ENCODE results near the gene ZNF688. TPM values are rescaled to one million over a fixed set of nuclear protein-coding genes. Genes with fewer than 3 reads are reported as not detected.

Gene ZNF688
- total RNA-seq, 4 donors from 2014 or later = 5.4 to 15.3 (median 10.2) TPM

GRCh38 chr16:30552956-30553355 lies 18.6 kb downstream of the ZNF688 start:
- DNase-seq = no peak
- WGBS, 2 donors = 76 to 80% methylated on average over 1 to 3 of the region's 4 CpGs
- peaks cover 12 to 41% (median 15%) of the 10 kb centered on the region in 3 donors for H3K4me1 ChIP-seq
- no peaks in the 10 kb centered on the region for H3K27me3 ChIP-seq
- peaks cover 9 to 39% (median 15%) of the 10 kb centered on the region in 3 donors for H3K36me3 ChIP-seq
- intact Hi-C loops (cut with DNase I) = no loop called here
- no peak overlapping the region for H3K4me3 ChIP-seq
- no peaks in the 10 kb centered on the region for H3K9me3 ChIP-seq
- H3K27ac ChIP-seq = peak overlapping the region in 1 of 4 donors; percentile 14
- no peak for TF ChIP-seq POLR2A (IDR thresholded peaks at IDR 0.05)
- TF ChIP-seq, protein P1, sequence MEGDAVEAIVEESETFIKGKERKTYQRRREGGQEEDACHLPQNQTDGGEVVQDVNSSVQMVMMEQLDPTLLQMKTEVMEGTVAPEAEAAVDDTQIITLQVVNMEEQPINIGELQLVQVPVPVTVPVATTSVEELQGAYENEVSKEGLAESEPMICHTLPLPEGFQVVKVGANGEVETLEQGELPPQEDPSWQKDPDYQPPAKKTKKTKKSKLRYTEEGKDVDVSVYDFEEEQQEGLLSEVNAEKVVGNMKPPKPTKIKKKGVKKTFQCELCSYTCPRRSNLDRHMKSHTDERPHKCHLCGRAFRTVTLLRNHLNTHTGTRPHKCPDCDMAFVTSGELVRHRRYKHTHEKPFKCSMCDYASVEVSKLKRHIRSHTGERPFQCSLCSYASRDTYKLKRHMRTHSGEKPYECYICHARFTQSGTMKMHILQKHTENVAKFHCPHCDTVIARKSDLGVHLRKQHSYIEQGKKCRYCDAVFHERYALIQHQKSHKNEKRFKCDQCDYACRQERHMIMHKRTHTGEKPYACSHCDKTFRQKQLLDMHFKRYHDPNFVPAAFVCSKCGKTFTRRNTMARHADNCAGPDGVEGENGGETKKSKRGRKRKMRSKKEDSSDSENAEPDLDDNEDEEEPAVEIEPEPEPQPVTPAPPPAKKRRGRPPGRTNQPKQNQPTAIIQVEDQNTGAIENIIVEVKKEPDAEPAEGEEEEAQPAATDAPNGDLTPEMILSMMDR (IDR thresholded peaks at IDR 0.05) = no peak

GRCh38 chr16:30551781-30552180 lies 19.7 kb downstream of the ZNF688 start:
- no peak for DNase-seq
- Histone ChIP-seq H3K4me1 (peaks cover 3 to 31% (median 8%) of the 10 kb centered on the region in 3 donors), H3K9me3 (no peaks in the 10 kb centered on the region), H3K36me3 (peaks cover 9 to 39% (median 15%) of the 10 kb centered on the region in 3 donors), H3K27ac (peak overlapping the region in 1 of 4 donors; percentile 30), H3K27me3 (no peaks in the 10 kb centered on the region), H3K4me3 (no peak overlapping the region)
- 69 to 77% methylated on average over 3 of the region's 3 CpGs for WGBS, 2 donors
- intact Hi-C loops (cut with DNase I) = no loop called here
- TF ChIP-seq, protein P1 (IDR thresholded peaks at IDR 0.05) = no peak
- no peak for TF ChIP-seq POLR2A (IDR thresholded peaks at IDR 0.05)

DNA sequence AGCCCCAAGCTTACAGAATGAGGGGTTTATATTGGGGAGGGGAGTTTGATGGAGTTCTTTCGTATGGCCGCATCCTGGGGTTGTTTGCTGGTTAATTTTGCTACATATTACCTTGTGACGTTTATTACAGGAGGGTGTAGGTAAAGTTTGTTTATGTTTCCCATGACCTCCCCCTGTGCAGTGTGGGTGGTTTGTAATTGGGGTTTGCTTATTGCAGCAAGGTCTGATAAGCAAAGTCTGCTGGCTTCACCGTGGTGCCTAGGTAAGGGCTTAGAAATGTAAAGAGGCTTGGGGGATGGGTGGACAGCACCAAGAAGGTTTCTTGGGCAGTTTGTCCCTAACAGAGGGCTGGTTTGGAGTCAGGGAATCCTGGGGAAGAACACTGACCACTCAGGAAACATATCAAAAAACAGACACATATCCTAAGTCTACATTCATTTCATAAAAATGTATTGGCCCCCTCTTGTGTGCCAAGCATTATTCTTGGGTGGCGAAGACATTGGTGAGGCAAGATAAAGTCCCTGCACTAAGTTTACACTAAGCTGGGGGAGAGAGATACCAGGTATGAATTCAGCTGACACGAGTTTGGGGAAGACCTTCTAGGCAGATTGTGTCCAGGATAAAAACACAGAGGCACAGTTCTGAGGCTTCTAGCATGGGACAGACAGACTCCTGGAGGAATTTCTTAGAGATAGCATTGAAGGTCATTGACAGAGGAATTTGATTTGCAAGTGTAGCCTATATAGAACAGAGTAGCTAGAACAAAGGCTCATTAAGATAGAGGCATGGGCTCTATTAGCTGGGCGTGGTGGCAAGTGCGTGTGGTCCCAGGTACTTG lies 22.9 kb downstream of the ZNF688 start:
- TF ChIP-seq, protein P1 (IDR thresholded peaks at IDR 0.05) = no peak
- no peak for TF ChIP-seq POLR2A (IDR thresholded peaks at IDR 0.05)
- intact Hi-C loops (cut with DNase I) = no loop called here
- 77 to 82% methylated on average over 8 of the region's 8 CpGs for WGBS, 2 donors
- DNase-seq = no peak
- Histone ChIP-seq H3K4me3 (no peak overlapping the region), H3K27me3 (no peaks in the 10 kb centered on the region), H3K4me1 (peaks cover 0 to 14% (median 4%) of the 10 kb centered on the region in 3 donors), H3K36me3 (peaks cover 0 to 12% (median 0%) of the 10 kb centered on the region in 3 donors), H3K27ac (no peak overlapping the region), H3K9me3 (no peaks in the 10 kb centered on the region)

GRCh38 chr16:30546115-30546514 lies 25.4 kb downstream of the ZNF688 start:
- intact Hi-C loops (cut with DNase I) = no loop called here
- Histone ChIP-seq H3K4me3 (no peak overlapping the region), H3K9me3 (no peaks in the 10 kb centered on the region), H3K36me3 (no peaks in the 10 kb centered on the region), H3K4me1 (peaks cover 0 to 1% (median 0%) of the 10 kb centered on the region in 3 donors), H3K27ac (no peak overlapping the region), H3K27me3 (no peaks in the 10 kb centered on the region)
- DNase-seq = no peak
- TF ChIP-seq, protein P1 (IDR thresholded peaks at IDR 0.05) = no peak
- no peak for TF ChIP-seq POLR2A (IDR thresholded peaks at IDR 0.05)
- WGBS, 2 donors = 69 to 85% methylated on average over 8 of the region's 8 CpGs

- no peak for DNase-seq
- Histone ChIP-seq H3K4me1 (no peaks in the 10 kb centered on the region), H3K4me3 (no peak overlapping the region), H3K27ac (no peak overlapping the region), H3K9me3 (no peaks in the 10 kb centered on the region), H3K36me3 (no peaks in the 10 kb centered on the region), H3K27me3 (no peaks in the 10 kb centered on the region)
- intact Hi-C loops (cut with DNase I) = no loop called here
- WGBS, 2 donors = 78 to 82% methylated on average over 5 of the region's 5 CpGs
- TF ChIP-seq POLR2A (IDR thresholded peaks at IDR 0.05) = no peak
- TF ChIP-seq, protein P1 (IDR thresholded peaks at IDR 0.05) = no peak
Observed at GRCh38 chr16:30543067-30543466, 28.4 kb downstream of the ZNF688 start.
